ENCODE measurements around the gene TPCN1.

DNA sequence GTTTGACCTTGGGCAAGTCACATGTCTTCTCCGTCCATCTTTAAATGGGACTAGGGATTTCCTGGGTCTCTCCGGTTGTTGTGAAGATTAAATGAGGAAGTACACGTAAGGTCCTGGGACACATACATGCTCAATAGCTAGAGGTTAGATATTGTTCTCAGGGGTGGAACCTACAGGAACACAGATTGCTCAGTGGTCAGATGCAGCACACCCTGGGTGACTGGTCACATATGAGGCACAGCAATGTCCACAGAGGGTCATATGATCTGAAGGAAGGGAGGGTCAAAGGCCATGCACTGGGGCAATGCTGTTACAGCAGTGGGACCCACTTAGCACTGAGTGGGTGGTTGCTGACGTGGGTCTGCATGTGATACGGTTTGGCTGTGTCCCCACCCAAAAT, 125.1 kb downstream of the TPCN1 start:
- TF ChIP-seq EP300 (IDR thresholded peaks at IDR 0.05; ENCODE audit: borderline replicate concordance in 1 of 2, low read depth in 2 of 2, low read length in 2 of 2) (no peak), YY1 (IDR thresholded peaks at IDR 0.05; ENCODE audit: low read depth, low read length) (no peak), CHD1 (IDR thresholded peaks at IDR 0.05; ENCODE audit: low read depth, low read length) (no peak), POLR2A (IDR thresholded peaks at IDR 0.05; ENCODE audit: control extremely low read depth in 1 of 2, low read depth in 2 of 2, low read length in 2 of 2) (no peak), POLR2AphosphoS5 (IDR thresholded peaks at IDR 0.05; ENCODE audit: low read depth, low read length) (no peak), RNF2 (IDR thresholded peaks at IDR 0.05; ENCODE audit: borderline replicate concordance, low read depth, low read length, missing control alignments, poor library complexity, severe bottlenecking) (no peak), NRF1 (IDR thresholded peaks at IDR 0.05; ENCODE audit: low read depth, low read length) (no peak), CEBPB (IDR thresholded peaks at IDR 0.05; ENCODE audit: low read depth, low read length) (no peak), TBP (IDR thresholded peaks at IDR 0.05; ENCODE audit: low read depth, low read length) (no peak)
- TF ChIP-seq, protein P1, sequence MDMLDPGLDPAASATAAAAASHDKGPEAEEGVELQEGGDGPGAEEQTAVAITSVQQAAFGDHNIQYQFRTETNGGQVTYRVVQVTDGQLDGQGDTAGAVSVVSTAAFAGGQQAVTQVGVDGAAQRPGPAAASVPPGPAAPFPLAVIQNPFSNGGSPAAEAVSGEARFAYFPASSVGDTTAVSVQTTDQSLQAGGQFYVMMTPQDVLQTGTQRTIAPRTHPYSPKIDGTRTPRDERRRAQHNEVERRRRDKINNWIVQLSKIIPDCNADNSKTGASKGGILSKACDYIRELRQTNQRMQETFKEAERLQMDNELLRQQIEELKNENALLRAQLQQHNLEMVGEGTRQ (IDR thresholded peaks at IDR 0.05; ENCODE audit: low read length) = no peak
- TF ChIP-seq, protein P2, sequence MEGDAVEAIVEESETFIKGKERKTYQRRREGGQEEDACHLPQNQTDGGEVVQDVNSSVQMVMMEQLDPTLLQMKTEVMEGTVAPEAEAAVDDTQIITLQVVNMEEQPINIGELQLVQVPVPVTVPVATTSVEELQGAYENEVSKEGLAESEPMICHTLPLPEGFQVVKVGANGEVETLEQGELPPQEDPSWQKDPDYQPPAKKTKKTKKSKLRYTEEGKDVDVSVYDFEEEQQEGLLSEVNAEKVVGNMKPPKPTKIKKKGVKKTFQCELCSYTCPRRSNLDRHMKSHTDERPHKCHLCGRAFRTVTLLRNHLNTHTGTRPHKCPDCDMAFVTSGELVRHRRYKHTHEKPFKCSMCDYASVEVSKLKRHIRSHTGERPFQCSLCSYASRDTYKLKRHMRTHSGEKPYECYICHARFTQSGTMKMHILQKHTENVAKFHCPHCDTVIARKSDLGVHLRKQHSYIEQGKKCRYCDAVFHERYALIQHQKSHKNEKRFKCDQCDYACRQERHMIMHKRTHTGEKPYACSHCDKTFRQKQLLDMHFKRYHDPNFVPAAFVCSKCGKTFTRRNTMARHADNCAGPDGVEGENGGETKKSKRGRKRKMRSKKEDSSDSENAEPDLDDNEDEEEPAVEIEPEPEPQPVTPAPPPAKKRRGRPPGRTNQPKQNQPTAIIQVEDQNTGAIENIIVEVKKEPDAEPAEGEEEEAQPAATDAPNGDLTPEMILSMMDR (IDR thresholded peaks at IDR 0.05; ENCODE audit: control extremely low read depth in 1 of 3, insufficient read depth in 1 of 3, low read depth in 1 of 3, low read length in 3 of 3) = no peak
- TF ChIP-seq, protein P3, sequence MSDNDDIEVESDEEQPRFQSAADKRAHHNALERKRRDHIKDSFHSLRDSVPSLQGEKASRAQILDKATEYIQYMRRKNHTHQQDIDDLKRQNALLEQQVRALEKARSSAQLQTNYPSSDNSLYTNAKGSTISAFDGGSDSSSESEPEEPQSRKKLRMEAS (IDR thresholded peaks at IDR 0.05) = no peak
- TF ChIP-seq, protein P4, sequence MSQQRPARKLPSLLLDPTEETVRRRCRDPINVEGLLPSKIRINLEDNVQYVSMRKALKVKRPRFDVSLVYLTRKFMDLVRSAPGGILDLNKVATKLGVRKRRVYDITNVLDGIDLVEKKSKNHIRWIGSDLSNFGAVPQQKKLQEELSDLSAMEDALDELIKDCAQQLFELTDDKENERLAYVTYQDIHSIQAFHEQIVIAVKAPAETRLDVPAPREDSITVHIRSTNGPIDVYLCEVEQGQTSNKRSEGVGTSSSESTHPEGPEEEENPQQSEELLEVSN (IDR thresholded peaks at IDR 0.05) = no peak

Data from H1 (cell line).